Skin of body (tissue), 2 donors: Measurements from ENCODE around the gene SREBF2. TPM values are rescaled to one million over a fixed set of nuclear protein-coding genes. Genes with fewer than 3 reads are reported as not detected.

Experiments
- DNase-seq: peaks from one replicate; lab custom pipeline; 2025; lab: John Stamatoyannopoulos, UW
- total RNA-seq: library from RNA; depleted of rRNA; stranded (reverse); fragments of >200 nt; gene quantifications from one replicate; pipeline ENCODE4 v1.2.3, GENCODE V29; 2014

The SREBF2 gene
- total RNA-seq, 1 donor from 2014 or later, result 49.7 TPM

- no peak for DNase-seq
Measured at GRCh38 chr22:41876675-41877074, 43.8 kb downstream of the SREBF2 start.

GRCh38 chr22:41880653-41881052 lies 47.7 kb downstream of the SREBF2 start:
- no peak for DNase-seq

GRCh38 chr22:41883400-41883799 lies 50.5 kb downstream of the SREBF2 start:
- no peak for DNase-seq

GRCh38 chr22:41885116-41885515 lies 52.2 kb downstream of the SREBF2 start:
- DNase-seq, result no peak

- no peak for DNase-seq
Measured at GRCh38 chr22:41885516-41885915, 52.6 kb downstream of the SREBF2 start.

GRCh38 chr22:41888627-41889200 lies 55.8 kb downstream of the SREBF2 start:
- DNase-seq, result no peak

- DNase-seq, result no peak
Measured at GRCh38 chr22:41891407-41891806, 58.5 kb downstream of the SREBF2 start.

GRCh38 chr22:41892721-41893120 lies 59.8 kb downstream of the SREBF2 start:
- no peak for DNase-seq

- DNase-seq, result no peak
Measured at GRCh38 chr22:41893591-41894375, 60.9 kb downstream of the SREBF2 start.

GRCh38 chr22:41898645-41899044 lies 65.7 kb downstream of the SREBF2 start:
- no peak for DNase-seq

- DNase-seq, result no peak
Measured at GRCh38 chr22:41899110-41899509, 66.2 kb downstream of the SREBF2 start.

GRCh38 chr22:41899992-41900651 lies 67.2 kb downstream of the SREBF2 start:
- no peak for DNase-seq

GRCh38 chr22:41900652-41901312 lies 67.9 kb downstream of the SREBF2 start:
- no peak for DNase-seq

GRCh38 chr22:41902016-41902415 lies 69.1 kb downstream of the SREBF2 start:
- DNase-seq, result no peak

GRCh38 chr22:41902932-41903421 lies 70.1 kb downstream of the SREBF2 start:
- DNase-seq, result no peak

GRCh38 chr22:41904450-41905410 lies 71.8 kb downstream of the SREBF2 start:
- DNase-seq, result no peak

GRCh38 chr22:41905411-41906202 lies 72.7 kb downstream of the SREBF2 start:
- DNase-seq, result no peak

- DNase-seq, result no peak
Measured at GRCh38 chr22:41906822-41907221, 73.9 kb downstream of the SREBF2 start.

- DNase-seq, result no peak
Measured at GRCh38 chr22:41907436-41908401, 74.8 kb downstream of the SREBF2 start.
